HT1080 (cell line): ENCODE data around the gene HMG20A. TPM values are rescaled to one million over a fixed set of nuclear protein-coding genes. Genes with fewer than 3 reads are reported as not detected.

Experiments used
- DNase-seq: peaks from one replicate; pipeline ENCODE4 v3.0.0-alpha.2; 2015; ENCODE audit warnings: low read depth
- total RNA-seq: library from RNA; depleted of rRNA; stranded (reverse); fragments of >200 nt; shearing (Covaris generic); gene quantifications from 2 replicates; pipeline ENCODE4 v1.2.3, GENCODE V29; 2014

The HMG20A gene
- total RNA-seq, 1 experiment from 2014 or later: 34.1 TPM

- DNase-seq: peak; percentile 63
Measured at GRCh38 chr15:77497110-77497737, 76.5 kb downstream of the HMG20A start.

GRCh38 chr15:77497942-77498361, 77.3 kb downstream of the HMG20A start:
- DNase-seq: no peak

GRCh38 chr15:77499087-77499760, 78.5 kb downstream of the HMG20A start:
- no peak for DNase-seq

GRCh38 chr15:77500989-77501388, 80.3 kb downstream of the HMG20A start:
- peak; percentile 45 for DNase-seq

GRCh38 chr15:77502379-77503095, 81.8 kb downstream of the HMG20A start:
- no peak for DNase-seq

GRCh38 chr15:77503240-77503639, 82.6 kb downstream of the HMG20A start:
- DNase-seq: no peak

GRCh38 chr15:77503764-77504163, 83.1 kb downstream of the HMG20A start:
- no peak for DNase-seq

- DNase-seq: no peak
Measured at GRCh38 chr15:77504306-77504705, 83.6 kb downstream of the HMG20A start.

GRCh38 chr15:77504871-77505270, 84.2 kb downstream of the HMG20A start:
- DNase-seq: no peak

GRCh38 chr15:77505556-77505955, 84.9 kb downstream of the HMG20A start:
- DNase-seq: no peak

GRCh38 chr15:77506311-77507142, 85.8 kb downstream of the HMG20A start:
- DNase-seq: no peak

- peak; percentile 30 for DNase-seq
Measured at GRCh38 chr15:77507143-77507897, 86.6 kb downstream of the HMG20A start.

GRCh38 chr15:77507911-77508310, 87.2 kb downstream of the HMG20A start:
- peak; percentile 84 for DNase-seq

- peak; percentile 27 for DNase-seq
Measured at GRCh38 chr15:77508541-77509243, 88.0 kb downstream of the HMG20A start.

GRCh38 chr15:77510066-77511057, 89.7 kb downstream of the HMG20A start:
- no peak for DNase-seq

- no peak for DNase-seq
Measured at GRCh38 chr15:77511869-77512268, 91.2 kb downstream of the HMG20A start.

GRCh38 chr15:77513226-77513625, 92.5 kb downstream of the HMG20A start:
- DNase-seq: no peak

- DNase-seq: no peak
Measured at GRCh38 chr15:77514641-77515402, 94.1 kb downstream of the HMG20A start.
